SK-N-SH (cell line): ENCODE measurements around the gene SPRY2.

Experiments
- CTCF ChIP-seq: fragments of 200-600 bp; sonication (generic); IDR thresholded peaks from 2 replicates; pipeline ENCODE4 v1.6.1; 2017; ENCODE audit warnings: antibody characterized with exemption, mild to moderate bottlenecking, moderate library complexity
- ELF1 ChIP-seq: IDR thresholded peaks from 2 replicates; pipeline ENCODE4 v1.4.0; 2012
- NRF1 ChIP-seq: IDR thresholded peaks from 2 replicates; pipeline ENCODE4 v1.6.1; 2012; ENCODE audit warnings: low read depth, mild to moderate bottlenecking, low read length
- POLR2AphosphoS5 ChIP-seq: IDR thresholded peaks from 2 replicates; pipeline ENCODE4 v1.6.1; 2012; ENCODE audit warnings: low read depth, low read length
- RAD21 ChIP-seq: IDR thresholded peaks from 2 replicates; pipeline ENCODE4 v1.6.1; 2012; ENCODE audit warnings: mild to moderate bottlenecking, low read length

- TF ChIP-seq CTCF, result no peak
- TF ChIP-seq NRF1, result no peak
- no peak for TF ChIP-seq RAD21
- no peak for TF ChIP-seq ELF1
- no peak for TF ChIP-seq POLR2AphosphoS5
These were observed 1.4 kb downstream of the SPRY2 start for GRCh38 chr13:80339563-80339911.
